MM.1S (cell line): ENCODE data around the gene TRIM27.

Source experiments
- DNase-seq: peaks from one replicate; pipeline ENCODE4 v3.0.0-alpha.2; 2015
- H2AFZ ChIP-seq: fragments of 300-600 bp; sonication (generic); 2 replicates; pipeline ENCODE4 v1.6.0; 2016; ENCODE audit warnings: antibody characterized with exemption, low read length
- H3F3A ChIP-seq: fragments of 300-600 bp; sonication (generic); 2 replicates; pipeline ENCODE4 v1.6.1; 2016; ENCODE audit warnings: mild to moderate bottlenecking, antibody characterized with exemption, low read length, moderate library complexity, mixed read lengths; ENCODE audit not compliant: insufficient read depth
- H3K27ac ChIP-seq: fragments of 300-600 bp; sonication (generic); 2 replicates; pipeline ENCODE4 v1.5.1; 2016; ENCODE audit warnings: mild to moderate bottlenecking, low read length
- H3K27me3 ChIP-seq: fragments of 300-600 bp; sonication (generic); replicated peaks from 2 replicates; pipeline ENCODE4 v1.6.0; 2016; ENCODE audit warnings: low read length; ENCODE audit not compliant: insufficient read depth
- H3K36me3 ChIP-seq: fragments of 300-600 bp; sonication (generic); replicated peaks from 2 replicates; pipeline ENCODE4 v1.6.1; 2016; ENCODE audit warnings: mild to moderate bottlenecking, low read length, mixed read lengths; ENCODE audit not compliant: insufficient read depth
- H3K4me1 ChIP-seq: fragments of 300-600 bp; sonication (generic); 2 replicates; pipeline ENCODE4 v1.6.1; 2016; ENCODE audit warnings: low read length, mixed read lengths
- H3K4me2 ChIP-seq: fragments of 300-600 bp; sonication (generic); 2 replicates; pipeline ENCODE4 v1.6.0; 2016; ENCODE audit warnings: low read depth, low read length
- H3K4me3 ChIP-seq: fragments of 300-600 bp; sonication (generic); 2 replicates; pipeline ENCODE4 v1.5.1; 2016; ENCODE audit warnings: low read length, mixed read lengths
- H3K79me2 ChIP-seq: fragments of 300-600 bp; sonication (generic); 2 replicates; pipeline ENCODE4 v1.6.1; 2016; ENCODE audit warnings: mixed run types, low read length, mixed read lengths
- H3K9ac ChIP-seq: fragments of 300-600 bp; sonication (generic); 2 replicates; pipeline ENCODE4 v1.6.1; 2016; ENCODE audit warnings: low read length, mixed read lengths
- H3K9me2 ChIP-seq: fragments of 300-600 bp; sonication (generic); replicated peaks from 2 replicates; pipeline ENCODE4 v1.6.1; 2016; ENCODE audit warnings: mild to moderate bottlenecking, low read length, mixed read lengths; ENCODE audit not compliant: insufficient read depth
- H3K9me3 ChIP-seq: fragments of 300-600 bp; sonication (generic); replicated peaks from 2 replicates; pipeline ENCODE4 v1.6.1; 2016; ENCODE audit warnings: mild to moderate bottlenecking, low read length, mixed read lengths; ENCODE audit not compliant: insufficient read depth
- H4K20me1 ChIP-seq: fragments of 300-600 bp; sonication (generic); 2 replicates; pipeline ENCODE4 v1.6.1; 2016; ENCODE audit warnings: mild to moderate bottlenecking, low read length, moderate library complexity, mixed read lengths; ENCODE audit not compliant: insufficient read depth
- CTCF ChIP-seq: fragments of 300-600 bp; sonication (generic); IDR thresholded peaks from 2 replicates; pipeline ENCODE4 v1.5.1; 2016; ENCODE audit warnings: antibody characterized with exemption, low read length, mixed read lengths
- EZH2 ChIP-seq: fragments of 300-600 bp; sonication (generic); optimal IDR thresholded peaks from 2 replicates; pipeline ENCODE3; 2017; ENCODE audit warnings: low read depth, mild to moderate bottlenecking, antibody characterized with exemption, low read length, mixed read lengths
- EZH2phosphoT487 ChIP-seq: fragments of 300-600 bp; sonication (generic); IDR thresholded peaks from 2 replicates; pipeline ENCODE4 v1.6.1; 2018; ENCODE audit warnings: antibody characterized with exemption, low read length

The TRIM27 gene

GRCh38 chr6:28948782-28949486 lies 25.1 kb upstream of the TRIM27 start:
- peaks cover 4% of the 10 kb centered on the region; the same call in 1 of the 2 replicates for H3F3A ChIP-seq

GRCh38 chr6:28947831-28948270 lies 24.1 kb upstream of the TRIM27 start:
- no peaks in the 10 kb centered on the region for H3K79me2 ChIP-seq
- H3K27ac ChIP-seq: no peak overlapping the region
- TF ChIP-seq CTCF: no peak
- TF ChIP-seq EZH2phosphoT487: no peak
- TF ChIP-seq EZH2: no peak
- H3F3A ChIP-seq: peaks cover 8% of the 10 kb centered on the region; the same call in 1 of the 2 replicates
- no peak overlapping the region for H3K4me3 ChIP-seq
- no peaks in the 10 kb centered on the region for H4K20me1 ChIP-seq
- H2AFZ ChIP-seq: no peak overlapping the region
- no peak overlapping the region for H3K4me2 ChIP-seq
- no peaks in the 10 kb centered on the region for H3K36me3 ChIP-seq
- DNase-seq: no peak
- no peaks in the 10 kb centered on the region for H3K9me2 ChIP-seq
- 0 out of 2 replicates have a peak, but pooled peaks cover under 1% of the 10 kb centered on the region for H3K27me3 ChIP-seq
- H3K9me3 ChIP-seq: no peaks in the 10 kb centered on the region
- H3K9ac ChIP-seq: no peak overlapping the region
- H3K4me1 ChIP-seq: no peaks in the 10 kb centered on the region

More at GRCh38 chr6:28948782-28949486, 25.1 kb upstream of the TRIM27 start:
- H3K27me3 ChIP-seq: no peaks in the 10 kb centered on the region
- no peaks in the 10 kb centered on the region for H3K79me2 ChIP-seq
- no peaks in the 10 kb centered on the region for H3K4me1 ChIP-seq
- no peaks in the 10 kb centered on the region for H3K9me2 ChIP-seq
- H3K4me3 ChIP-seq: no peak overlapping the region
- TF ChIP-seq EZH2: no peak
- no peak for TF ChIP-seq EZH2phosphoT487
- no peak for TF ChIP-seq CTCF
- no peak overlapping the region for H3K9ac ChIP-seq
- H3K9me3 ChIP-seq: no peaks in the 10 kb centered on the region
- H2AFZ ChIP-seq: no peak overlapping the region
- no peaks in the 10 kb centered on the region for H3K36me3 ChIP-seq
- no peak overlapping the region for H3K27ac ChIP-seq
- no peaks in the 10 kb centered on the region for H4K20me1 ChIP-seq
- H3K4me2 ChIP-seq: no peak overlapping the region
- DNase-seq: no peak

GRCh38 chr6:28947067-28947765 lies 23.4 kb upstream of the TRIM27 start:
- Histone ChIP-seq H3K9me3 (no peaks in the 10 kb centered on the region), H3K4me2 (no peak overlapping the region), H3K79me2 (no peaks in the 10 kb centered on the region), H3K36me3 (no peaks in the 10 kb centered on the region), H3K9ac (no peak overlapping the region), H3K4me3 (no peak overlapping the region), H2AFZ (no peak overlapping the region), H3K4me1 (0 out of 2 replicates have a peak, but pooled peaks cover 2% of the 10 kb centered on the region), H3K9me2 (no peaks in the 10 kb centered on the region), H3F3A (peaks cover 8% of the 10 kb centered on the region; the same call in 1 of the 2 replicates), H3K27ac (no peak overlapping the region), H3K27me3 (0 out of 2 replicates have a peak, but pooled peaks cover 7% of the 10 kb centered on the region), H4K20me1 (no peaks in the 10 kb centered on the region)
- no peak for DNase-seq
- no peak for TF ChIP-seq CTCF
- no peak for TF ChIP-seq EZH2
- no peak for TF ChIP-seq EZH2phosphoT487
